ENCODE data around the gene NSUN7.
"Not testable (repeated sequence)": the region's sequence is repeated elsewhere in the genome, so short reads cannot be mapped to it uniquely, and the experiment has no call there.

Gene NSUN7

DNA sequence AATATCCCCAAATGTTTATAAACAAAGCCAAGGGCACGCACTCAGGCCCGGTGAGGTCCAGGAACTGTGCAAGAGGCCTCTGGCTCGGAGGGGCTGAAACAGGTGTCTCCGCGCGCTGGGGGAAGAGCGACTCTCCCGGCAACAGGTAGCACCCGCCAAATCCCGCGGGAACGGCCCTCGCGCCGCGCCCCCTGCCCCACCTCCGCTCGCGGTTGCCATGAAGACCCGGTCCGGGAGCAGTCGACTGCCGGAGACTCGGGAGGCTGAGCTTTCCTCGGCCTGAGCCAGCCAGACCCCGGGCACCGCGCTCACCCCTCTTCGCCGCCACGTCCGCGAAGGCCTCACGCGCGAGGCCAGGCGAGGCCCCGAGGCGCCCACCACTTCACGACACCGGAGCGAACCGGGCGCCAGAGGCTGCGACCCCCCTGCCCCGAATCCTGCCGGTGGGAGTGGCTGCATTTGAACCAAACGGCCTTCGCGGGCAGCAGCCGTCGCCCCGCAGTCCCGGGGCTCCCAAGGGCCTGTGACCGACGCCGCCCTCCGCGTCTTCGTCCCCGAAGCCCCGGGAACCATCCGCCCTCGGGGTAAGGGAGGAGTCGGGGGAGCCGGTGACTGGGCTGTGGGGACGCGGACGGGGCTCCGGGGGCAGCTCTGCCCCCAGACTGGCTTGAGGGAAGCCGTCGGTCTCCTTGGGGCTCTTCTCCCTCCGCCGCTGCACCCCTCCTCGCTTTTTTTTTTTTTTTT, at the start of gene NSUN7:
Gene NSUN7 (plus strand): TSS at position 239 of the 744 bp plus-strand sequence. CDS start 739 bp downstream, outside the sequence.
- no peak for DNase-seq (ENCODE audit: low spot score)

GRCh38 chr4:40702137-40702799, 47.5 kb upstream of the NSUN7 start:
- no peak for DNase-seq (ENCODE audit: low spot score)

DNA sequence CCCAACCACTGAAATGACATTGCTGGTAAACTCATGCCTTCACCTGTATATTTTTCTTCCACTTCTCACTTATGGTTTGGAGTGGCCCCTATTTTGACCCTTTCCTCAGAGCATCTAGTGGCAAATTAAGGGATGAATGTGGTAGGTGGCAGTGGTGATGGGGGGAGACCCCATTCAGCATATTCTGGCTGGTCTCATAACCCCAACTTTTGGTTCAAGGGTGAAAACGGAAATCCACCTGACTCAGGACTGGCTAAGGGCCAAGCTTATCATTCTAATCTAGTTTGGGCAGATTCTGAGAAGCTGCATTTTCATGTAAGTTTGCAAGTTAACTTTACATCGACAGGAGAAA, 47.0 kb upstream of the NSUN7 start:
- DNase-seq (ENCODE audit: low spot score), result no peak

DNA sequence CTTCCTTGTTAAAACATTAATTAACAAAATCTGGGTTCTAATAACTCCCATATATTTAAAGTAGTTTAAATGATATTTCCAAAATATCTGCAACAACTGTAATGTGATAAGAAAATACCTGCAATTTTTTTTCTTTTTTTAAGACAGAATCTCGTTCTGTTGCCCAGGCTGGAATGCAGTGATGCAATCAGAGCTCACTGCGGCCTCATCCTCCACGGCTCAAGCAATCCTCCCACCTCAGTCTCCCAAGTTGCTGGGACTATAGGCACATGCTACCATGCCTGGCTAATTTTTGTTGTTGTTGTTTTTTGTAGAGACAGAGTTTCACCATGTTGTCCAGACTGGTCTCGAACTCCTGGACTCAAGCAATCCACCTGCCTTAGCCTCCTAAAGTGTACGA, 45.7 kb upstream of the NSUN7 start:
- no peak for DNase-seq (ENCODE audit: low spot score)

DNA sequence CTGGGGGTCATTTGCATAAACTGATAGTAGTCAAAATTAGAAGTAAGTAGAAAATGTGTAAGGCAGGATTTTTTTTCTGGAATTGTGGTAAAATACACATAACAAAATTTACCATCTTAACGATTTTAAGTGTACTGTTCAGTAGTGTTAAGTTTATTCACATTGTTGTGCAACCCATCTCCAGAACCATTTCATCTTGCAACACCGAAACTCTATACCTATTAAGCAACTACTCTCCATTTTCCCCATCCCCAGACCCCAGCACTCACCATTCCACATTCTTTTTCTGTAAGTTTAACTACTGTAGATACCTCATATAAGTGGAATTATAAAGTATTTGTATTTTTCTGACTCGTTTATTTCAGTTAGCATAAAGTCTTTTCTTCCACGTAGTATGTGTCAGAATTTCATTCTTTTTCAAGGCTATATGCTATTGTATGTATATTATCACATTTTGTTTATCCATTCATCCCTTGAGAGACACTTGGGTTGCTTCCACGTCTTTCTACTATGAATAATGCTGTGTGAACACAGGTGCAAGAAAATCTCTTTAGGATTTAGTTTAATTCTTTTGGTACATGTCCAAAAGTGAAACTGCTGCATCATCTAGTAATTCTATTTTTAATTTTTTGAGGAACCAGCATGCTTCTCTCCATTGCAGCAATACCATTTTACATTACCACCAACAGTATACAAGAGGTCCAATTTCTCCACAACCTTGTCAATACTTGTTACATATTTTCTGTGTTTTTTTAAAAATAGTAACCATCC, 39.1 kb upstream of the NSUN7 start:
- DNase-seq (ENCODE audit: low spot score), result no peak

GRCh38 chr4:40713001-40713400, 36.8 kb upstream of the NSUN7 start:
- DNase-seq (ENCODE audit: low spot score), result not testable (repeated sequence)

- DNase-seq (ENCODE audit: low spot score), result no peak
These were observed 36.0 kb upstream of the NSUN7 start for GRCh38 chr4:40713798-40714197.

- no peak for DNase-seq (ENCODE audit: low spot score)
These were observed 31.2 kb upstream of the NSUN7 start for GRCh38 chr4:40718586-40718985.

GRCh38 chr4:40719008-40719623, 30.6 kb upstream of the NSUN7 start:
- peak; percentile 63 for DNase-seq (ENCODE audit: low spot score)

DNA sequence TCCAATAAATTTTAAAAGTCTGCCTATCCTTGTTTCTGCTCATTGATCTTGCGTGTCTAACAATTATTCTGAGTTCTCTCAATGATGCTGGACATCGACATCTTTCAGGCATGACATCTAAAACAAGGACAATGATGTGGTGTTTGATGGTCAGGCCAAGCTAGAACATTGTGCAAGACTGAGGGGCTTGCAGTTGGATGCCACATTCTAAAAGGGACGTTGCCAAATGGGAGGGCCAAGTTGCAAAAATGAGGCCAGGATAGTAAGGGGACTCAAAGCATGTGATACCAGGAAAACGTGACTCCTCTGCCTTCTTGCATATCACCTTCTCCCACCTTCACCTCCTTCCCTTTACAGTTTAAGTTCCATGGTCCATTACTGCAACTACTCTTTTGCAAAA, 29.4 kb upstream of the NSUN7 start:
- DNase-seq (ENCODE audit: low spot score), result no peak

- no peak for DNase-seq (ENCODE audit: low spot score)
These were observed 28.8 kb upstream of the NSUN7 start for GRCh38 chr4:40720916-40721315.

GRCh38 chr4:40721730-40722171, 28.0 kb upstream of the NSUN7 start:
- DNase-seq (ENCODE audit: low spot score), result no peak

DNA sequence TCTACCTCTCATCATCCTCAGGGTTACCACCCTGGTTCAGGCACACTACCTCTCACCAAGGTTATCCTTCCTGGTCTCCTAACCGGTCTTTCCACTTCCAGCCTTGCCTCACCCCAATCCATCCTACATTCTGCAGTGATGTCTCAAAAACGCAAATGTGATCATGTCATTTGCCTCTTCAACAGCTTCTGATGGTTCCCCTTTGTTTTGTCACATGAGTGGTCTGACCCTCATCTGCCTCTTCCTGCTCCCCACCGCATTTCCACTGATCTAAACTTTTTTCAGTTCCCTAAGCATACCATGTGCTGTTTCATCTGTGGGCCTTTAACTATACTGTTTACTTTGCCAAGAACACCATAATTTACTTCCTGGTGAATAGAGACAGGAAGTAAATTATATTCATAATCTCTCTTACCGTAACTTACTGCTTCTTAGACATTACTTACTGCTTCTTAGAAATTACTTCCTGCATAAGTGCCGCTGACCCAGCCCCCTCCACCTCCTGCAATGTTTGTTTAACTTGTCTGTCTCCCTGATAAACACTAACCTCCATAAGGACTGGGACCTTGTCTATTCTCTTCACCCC, 27.1 kb upstream of the NSUN7 start:
- peak; percentile 68 for DNase-seq (ENCODE audit: low spot score)

DNA sequence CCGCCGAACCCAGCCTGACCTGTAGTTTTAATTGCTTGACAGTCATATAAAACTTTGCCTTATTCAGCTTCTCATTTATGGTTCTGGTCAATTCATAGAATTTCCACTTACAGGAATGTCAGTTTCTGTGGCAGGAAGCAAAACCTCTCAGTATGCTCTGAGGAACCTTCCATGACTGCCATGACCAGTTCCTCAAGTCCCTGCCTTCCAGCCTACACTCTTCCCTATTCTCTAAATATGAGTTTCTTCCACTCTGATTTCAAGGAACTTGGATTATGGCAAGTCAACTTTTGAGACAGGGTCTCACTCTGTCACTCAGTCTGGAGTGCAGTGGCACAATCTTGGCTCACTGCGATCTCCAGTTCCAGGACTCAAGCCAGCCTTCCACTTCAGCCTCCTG, 26.0 kb upstream of the NSUN7 start:
- no peak for DNase-seq (ENCODE audit: low spot score)

DNA sequence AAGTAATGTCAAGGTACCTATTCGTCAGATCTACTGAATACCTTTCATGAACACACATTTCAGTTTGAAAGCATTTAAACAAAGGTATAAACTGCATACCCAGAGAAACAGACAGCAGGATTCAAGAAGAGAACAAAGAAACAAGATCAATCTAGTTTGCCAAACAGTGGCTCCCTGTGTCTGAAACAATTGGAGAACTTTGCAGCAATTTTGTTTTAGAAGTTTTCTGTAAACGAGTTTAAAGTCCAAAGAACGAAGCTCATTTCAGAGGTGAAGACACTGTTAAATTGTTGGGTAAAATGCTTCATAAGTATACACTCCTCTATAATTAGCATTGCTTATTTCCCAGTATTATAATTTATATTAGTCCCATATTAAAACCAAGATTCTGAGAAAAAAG, 21.4 kb upstream of the NSUN7 start:
- DNase-seq (ENCODE audit: low spot score), result peak; percentile 36

DNA sequence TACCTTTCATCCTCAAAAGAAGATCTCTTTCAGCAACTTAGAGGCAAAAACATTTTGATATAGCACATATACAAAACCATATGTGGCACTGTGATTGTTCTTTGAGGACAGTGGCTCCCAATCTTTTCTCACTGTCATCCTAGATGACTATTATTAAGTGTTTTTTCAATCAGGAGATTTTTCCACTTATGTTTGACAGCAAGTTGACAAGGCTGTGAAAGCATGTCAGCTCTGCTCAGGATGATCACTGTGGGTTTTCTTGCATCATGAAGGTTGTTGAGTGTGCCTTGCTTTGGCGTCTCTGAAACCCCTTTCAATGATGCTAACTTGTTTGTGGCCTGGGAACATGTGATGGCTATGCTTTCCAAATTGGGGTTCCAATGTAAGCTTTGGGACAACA, 20.2 kb upstream of the NSUN7 start:
- DNase-seq (ENCODE audit: low spot score), result no peak

DNA sequence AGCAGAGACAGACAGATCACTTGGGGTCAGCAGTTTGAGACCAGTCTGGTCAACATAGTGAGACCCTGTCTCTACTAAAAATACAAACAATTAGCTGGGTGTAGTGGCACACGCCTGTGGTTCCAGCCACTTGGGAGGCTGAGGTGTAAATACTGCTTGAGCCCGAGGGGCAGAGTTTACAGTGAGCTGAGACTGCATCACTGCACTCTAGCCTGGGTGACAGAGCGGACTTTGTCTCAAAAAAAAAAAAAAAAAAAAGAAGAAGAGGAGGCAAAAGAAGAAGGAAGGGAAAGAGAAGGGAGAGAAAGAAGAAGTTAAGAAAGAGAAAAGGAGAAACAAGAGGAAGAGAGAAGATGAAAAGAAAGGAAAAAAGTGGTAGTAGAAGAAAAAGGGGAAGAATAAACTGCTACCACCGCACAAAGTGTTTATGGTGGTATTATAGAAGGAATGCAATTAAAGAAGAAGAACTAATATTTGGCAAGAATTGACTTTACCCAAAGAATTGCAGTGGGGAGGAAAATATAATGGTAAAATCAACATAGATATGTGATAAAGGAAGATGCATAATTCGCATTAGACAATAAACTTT, 19.6 kb upstream of the NSUN7 start:
- no peak for DNase-seq (ENCODE audit: low spot score)

DNA sequence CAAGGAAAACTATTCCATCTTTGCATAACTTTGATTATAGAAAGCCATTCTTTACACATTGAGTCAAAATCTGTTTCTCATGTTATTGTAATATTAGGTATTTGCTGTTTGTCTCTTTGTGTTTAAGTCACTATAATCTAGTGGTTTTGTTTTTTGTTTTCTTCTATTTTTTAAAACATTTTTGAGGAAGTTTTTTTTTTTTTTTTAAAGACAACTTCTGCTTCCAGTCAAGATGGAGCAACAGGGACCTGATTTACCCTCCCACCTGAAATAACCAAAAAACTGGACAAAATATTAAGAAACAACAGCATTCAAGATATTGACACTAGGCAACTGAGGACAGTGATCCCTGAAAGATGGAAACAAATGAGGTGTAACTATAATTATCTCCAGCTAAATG, 18.4 kb upstream of the NSUN7 start:
- no peak for DNase-seq (ENCODE audit: low spot score)

GRCh38 chr4:40731792-40732245, 17.9 kb upstream of the NSUN7 start:
- peak; percentile 77 for DNase-seq (ENCODE audit: low spot score)

DNA sequence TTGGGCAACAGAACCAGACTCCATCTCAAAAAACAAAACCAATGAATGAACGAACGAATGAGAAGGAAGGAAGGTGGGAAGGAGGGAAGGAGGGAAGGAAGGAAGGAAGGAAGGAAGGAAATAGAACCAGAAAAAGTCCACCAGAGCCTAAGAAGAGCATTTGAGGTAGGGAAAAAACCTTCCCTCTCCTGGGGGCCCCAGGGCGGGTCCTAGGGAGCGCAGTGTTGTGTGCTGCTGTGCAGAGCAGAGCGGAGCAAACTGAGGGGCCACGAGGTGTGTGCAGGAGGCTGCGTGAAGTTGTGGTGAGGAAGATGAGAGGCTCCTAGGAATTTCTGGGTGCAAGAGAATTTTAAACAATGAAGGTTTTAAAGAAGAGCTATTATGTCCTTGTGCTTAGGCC, 16.0 kb upstream of the NSUN7 start:
- no peak for DNase-seq (ENCODE audit: low spot score)

- DNase-seq (ENCODE audit: low spot score), result no peak
These were observed 15.3 kb upstream of the NSUN7 start for GRCh38 chr4:40734497-40734896.

DNA sequence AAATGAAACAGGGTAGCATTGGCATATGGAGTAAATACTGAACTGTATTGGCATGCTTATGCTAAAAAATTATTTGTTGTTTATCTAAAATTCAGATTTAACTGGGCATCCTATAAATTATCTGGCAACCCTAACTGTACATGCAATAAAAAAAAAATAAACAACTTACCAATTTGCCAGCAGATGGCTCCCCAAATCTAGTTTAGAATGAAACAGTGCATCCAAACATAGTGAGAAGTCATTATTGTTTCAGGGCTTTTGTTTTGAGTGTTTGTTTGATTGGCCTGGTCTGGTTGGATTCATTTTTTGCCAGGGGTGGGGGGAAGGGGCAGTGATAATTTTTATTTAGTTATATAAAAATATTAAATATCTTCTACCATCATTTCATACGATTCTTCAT, 12.8 kb upstream of the NSUN7 start:
- DNase-seq (ENCODE audit: low spot score), result peak; percentile 91

Measured in pons (tissue), 1 donor.